Measurements from ENCODE around the gene B4GALT1. TPM values are rescaled to one million over a fixed set of nuclear protein-coding genes. Genes with fewer than 3 reads are reported as not detected.

The B4GALT1 gene
- total and polyA plus RNA-seq, 10 donors = 18.1 to 111 (median 82.7) TPM

DNA sequence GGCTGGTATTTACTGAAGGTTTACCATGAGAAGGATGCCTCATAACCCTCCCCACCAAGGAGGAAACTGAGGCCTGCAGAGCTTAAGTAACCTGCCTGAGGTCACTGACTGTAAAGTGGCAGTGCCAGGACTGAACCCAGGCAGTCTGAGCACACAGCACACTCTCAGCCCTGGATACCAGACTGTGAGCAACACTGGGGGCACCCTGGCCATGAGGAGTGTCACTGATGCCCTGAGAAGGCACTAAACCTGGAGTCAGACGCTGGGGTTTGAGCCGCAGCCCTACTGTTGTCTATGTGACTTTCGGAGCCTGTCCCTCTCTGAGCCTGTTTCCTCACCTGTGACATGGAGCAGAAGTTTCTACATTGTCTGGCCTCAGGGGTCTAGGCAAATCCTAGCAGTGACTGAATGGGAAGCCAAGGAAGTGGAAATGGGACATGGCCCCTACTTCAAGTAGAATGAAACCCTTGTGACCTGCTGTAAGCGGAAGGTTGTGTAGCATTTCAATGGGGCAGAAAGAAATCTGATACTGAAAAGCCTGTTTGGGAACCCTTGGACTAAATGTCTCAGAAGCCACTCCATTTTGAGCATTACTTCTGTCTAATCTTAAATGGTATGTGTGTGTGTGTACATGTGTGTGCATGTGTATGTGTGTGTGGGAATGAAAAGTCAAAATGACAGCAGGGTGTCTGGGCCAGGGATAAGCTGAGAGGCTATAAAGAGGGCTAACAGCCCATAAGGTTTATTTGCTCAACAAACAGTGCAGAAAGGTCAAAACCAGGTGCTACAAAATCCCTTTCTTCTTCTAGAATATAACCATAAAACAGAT, 36.0 kb downstream of the B4GALT1 start:
- peak; percentile 67 for DNase-seq
- Histone ChIP-seq H3K4me3 (no peak overlapping the region), H3K36me3 (peaks cover 2 to 92% (median 51%) of the 10 kb centered on the region in 6 donors), H3K4me1 (peaks cover 38 to 100% (median 64%) of the 10 kb centered on the region in 6 donors), H3K27me3 (replicated peaks in 1 of 7) (no peaks in the 10 kb centered on the region), H3K9me3 (no peaks in the 10 kb centered on the region), H3K27ac (peak overlapping the region; percentile 8 to 80 (median 68))
- intact Hi-C loops (cut with DNase I; ENCODE audit: low total_unique reads) = no loop called here
- WGBS, 5 donors = 95 to 99% (median 96%) methylated on average over 4 of the region's 4 CpGs
- TF ChIP-seq POLR2A (IDR thresholded peaks at IDR 0.05) = no peak
- TF ChIP-seq, protein P1, sequence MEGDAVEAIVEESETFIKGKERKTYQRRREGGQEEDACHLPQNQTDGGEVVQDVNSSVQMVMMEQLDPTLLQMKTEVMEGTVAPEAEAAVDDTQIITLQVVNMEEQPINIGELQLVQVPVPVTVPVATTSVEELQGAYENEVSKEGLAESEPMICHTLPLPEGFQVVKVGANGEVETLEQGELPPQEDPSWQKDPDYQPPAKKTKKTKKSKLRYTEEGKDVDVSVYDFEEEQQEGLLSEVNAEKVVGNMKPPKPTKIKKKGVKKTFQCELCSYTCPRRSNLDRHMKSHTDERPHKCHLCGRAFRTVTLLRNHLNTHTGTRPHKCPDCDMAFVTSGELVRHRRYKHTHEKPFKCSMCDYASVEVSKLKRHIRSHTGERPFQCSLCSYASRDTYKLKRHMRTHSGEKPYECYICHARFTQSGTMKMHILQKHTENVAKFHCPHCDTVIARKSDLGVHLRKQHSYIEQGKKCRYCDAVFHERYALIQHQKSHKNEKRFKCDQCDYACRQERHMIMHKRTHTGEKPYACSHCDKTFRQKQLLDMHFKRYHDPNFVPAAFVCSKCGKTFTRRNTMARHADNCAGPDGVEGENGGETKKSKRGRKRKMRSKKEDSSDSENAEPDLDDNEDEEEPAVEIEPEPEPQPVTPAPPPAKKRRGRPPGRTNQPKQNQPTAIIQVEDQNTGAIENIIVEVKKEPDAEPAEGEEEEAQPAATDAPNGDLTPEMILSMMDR (IDR thresholded peaks at IDR 0.05 in 8 of 11, conservative IDR thresholded peaks at IDR 0.05 in 3 of 11) = no peak
- peak in 2 of 3 donors; percentile 15 to 25 for TF ChIP-seq POLR2AphosphoS5 (IDR thresholded peaks at IDR 0.05)

DNA sequence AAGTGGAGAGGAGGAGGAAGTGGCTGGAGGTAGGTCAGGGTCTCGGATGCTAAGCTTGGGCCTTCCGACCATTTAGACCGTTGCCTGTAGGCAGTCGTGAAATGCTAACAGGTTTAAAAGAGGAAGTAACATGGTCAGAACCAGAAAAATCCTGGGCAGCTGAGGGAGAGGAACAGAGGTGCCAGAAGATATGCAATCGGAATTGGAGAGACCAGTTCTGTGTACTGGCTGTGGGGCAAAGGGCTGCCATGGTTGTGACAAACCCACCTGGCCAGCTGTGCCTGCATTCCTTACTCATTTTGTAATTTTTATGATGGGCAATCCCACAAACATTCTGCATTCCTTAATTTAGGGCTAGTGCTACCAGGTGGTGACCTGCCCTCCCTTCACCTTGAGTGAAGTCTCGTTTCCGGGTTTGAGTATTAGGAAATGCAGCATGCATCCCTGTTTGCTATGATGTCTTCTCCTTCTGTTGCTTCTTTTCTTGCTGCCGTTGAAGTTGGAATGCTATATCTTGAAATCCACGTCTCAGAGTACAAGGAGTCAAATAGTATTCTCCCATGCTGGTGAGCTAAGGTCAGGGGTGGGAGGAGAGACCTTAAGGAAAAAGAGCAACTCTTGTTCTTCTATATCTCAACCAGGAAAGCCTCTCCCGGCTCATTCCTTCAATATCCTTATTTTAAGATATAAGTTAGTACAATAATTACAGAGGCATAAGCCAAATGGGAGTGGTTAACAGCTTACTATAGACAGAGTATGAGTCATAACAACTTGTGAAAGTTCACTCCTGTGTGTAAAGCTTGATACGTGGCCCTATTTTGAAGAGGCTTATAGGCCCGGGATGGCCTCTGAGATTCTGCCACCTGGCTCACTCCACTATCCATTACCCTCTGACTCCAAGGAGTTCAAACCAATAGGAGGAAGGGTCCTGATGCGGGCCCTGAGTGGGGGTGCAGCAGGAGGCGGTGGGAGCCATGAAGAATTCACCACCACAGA, 37.0 kb downstream of the B4GALT1 start:
- no peaks in the 10 kb centered on the region for H3K27me3 ChIP-seq (replicated peaks in 1 of 7)
- 41 to 55% (median 48%) methylated on average over 14 of the region's 14 CpGs for WGBS, 5 donors
- H3K36me3 ChIP-seq = peaks cover 2 to 100% (median 51%) of the 10 kb centered on the region in 6 donors
- H3K4me1 ChIP-seq = peaks cover 40 to 100% (median 64%) of the 10 kb centered on the region in 6 donors
- H3K27ac ChIP-seq = peak overlapping the region; percentile 8 to 80 (median 68)
- no peak overlapping the region for H3K4me3 ChIP-seq
- TF ChIP-seq POLR2A (IDR thresholded peaks at IDR 0.05) (no peak), POLR2AphosphoS5 (IDR thresholded peaks at IDR 0.05) (peak in 2 of 3 donors; percentile 9 to 51)
- TF ChIP-seq, protein P1 (IDR thresholded peaks at IDR 0.05 in 8 of 11, conservative IDR thresholded peaks at IDR 0.05 in 3 of 11) = no peak
- intact Hi-C loops (cut with DNase I; ENCODE audit: low total_unique reads) = no loop called here
- peak; percentile 57 for DNase-seq
- no peaks in the 10 kb centered on the region for H3K9me3 ChIP-seq

DNA sequence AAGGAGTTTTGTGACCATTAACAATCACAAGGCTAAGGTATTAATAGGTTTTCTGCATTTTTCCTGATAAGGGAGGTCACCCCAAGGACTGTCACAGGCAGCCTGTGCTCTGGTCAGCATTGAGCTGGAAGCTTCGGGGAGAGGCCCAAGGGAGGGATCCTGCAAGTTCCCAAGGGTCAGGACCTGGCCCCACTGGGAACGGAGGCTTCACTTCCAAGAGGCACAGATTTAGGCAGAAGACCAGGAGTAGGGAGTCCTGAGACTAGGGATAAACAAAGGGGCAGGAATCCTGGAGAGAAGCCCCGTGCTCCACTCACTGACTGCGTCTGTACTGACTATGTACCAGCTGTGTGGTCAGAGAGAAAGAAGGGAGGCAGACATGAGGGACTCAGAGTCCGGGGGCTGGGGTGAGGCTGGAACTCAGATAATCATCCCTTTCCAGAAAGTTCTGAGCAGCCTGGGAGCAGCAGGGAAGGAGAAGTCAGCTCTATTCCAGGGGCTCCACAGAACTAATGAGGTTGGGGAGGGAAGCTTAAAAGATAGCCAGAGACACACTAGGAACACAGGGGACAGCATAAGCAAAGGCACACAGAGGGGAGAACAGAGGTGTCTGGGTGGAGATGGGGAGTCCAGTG, 37.8 kb downstream of the B4GALT1 start:
- intact Hi-C loops (cut with DNase I; ENCODE audit: low total_unique reads) = no loop called here
- Histone ChIP-seq H3K4me1 (peaks cover 35 to 100% (median 63%) of the 10 kb centered on the region in 6 donors), H3K4me3 (no peak overlapping the region), H3K27ac (peak overlapping the region in 7 of 8 donors; percentile 46 to 80 (median 69)), H3K27me3 (replicated peaks in 1 of 7) (no peaks in the 10 kb centered on the region), H3K36me3 (peaks cover 2 to 100% (median 49%) of the 10 kb centered on the region in 6 donors), H3K9me3 (no peaks in the 10 kb centered on the region)
- peak; percentile 67 for DNase-seq
- TF ChIP-seq POLR2A (IDR thresholded peaks at IDR 0.05) = no peak
- TF ChIP-seq POLR2AphosphoS5 (IDR thresholded peaks at IDR 0.05) = peak in 1 of 3 donors; percentile 1
- 72 to 94% (median 82%) methylated on average over 5 of the region's 5 CpGs for WGBS, 5 donors

DNA sequence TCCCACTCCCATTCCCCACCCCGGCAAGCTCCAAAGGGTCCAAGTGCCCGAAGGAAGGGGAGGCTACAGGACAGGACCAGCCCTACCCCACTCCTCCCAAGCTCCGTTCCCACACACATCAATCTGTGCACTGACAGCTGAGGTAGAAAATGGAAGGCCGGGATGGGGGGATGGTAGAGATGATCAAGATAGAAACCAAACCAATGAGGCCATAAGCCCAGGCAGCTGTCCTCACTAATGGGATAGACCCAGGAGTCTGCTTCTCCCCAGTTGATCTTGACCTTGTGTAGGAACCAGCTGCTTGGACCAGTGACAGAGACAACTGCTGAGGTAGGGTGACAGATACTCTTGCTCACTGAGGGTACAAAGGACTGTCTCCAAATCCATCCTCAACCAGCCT, 38.6 kb downstream of the B4GALT1 start:
- Histone ChIP-seq H3K36me3 (peaks cover 2 to 100% (median 41%) of the 10 kb centered on the region in 6 donors), H3K27me3 (replicated peaks in 1 of 7) (no peaks in the 10 kb centered on the region), H3K4me3 (no peak overlapping the region), H3K4me1 (peaks cover 36 to 100% (median 67%) of the 10 kb centered on the region in 6 donors), H3K27ac (peak overlapping the region in 5 of 8 donors; percentile 63 to 80 (median 71)), H3K9me3 (no peaks in the 10 kb centered on the region)
- TF ChIP-seq POLR2A (IDR thresholded peaks at IDR 0.05) = no peak
- TF ChIP-seq, protein P1 (IDR thresholded peaks at IDR 0.05 in 8 of 11, conservative IDR thresholded peaks at IDR 0.05 in 3 of 11) = no peak
- TF ChIP-seq POLR2AphosphoS5 (IDR thresholded peaks at IDR 0.05) = no peak
- WGBS, 5 donors = 90 to 97% (median 92%) methylated on average over 3 to 4 of the region's 4 CpGs
- intact Hi-C loops (cut with DNase I; ENCODE audit: low total_unique reads) = no loop called here
- peak; percentile 62 for DNase-seq

All from spleen (tissue), 11 donors.